GM21528 (cell line): Measurements from ENCODE around the gene ACY1.
"Not testable (repeated sequence)": the region's sequence is repeated elsewhere in the genome, so short reads cannot be mapped to it uniquely, and the experiment has no call there.

ENCODE experiments used
- ATAC-seq: cut with Tn5 transposase; IDR thresholded peaks from one replicate; pipeline ENCODE4 v1.9.1; 2021; ENCODE audit warnings: mild to moderate bottlenecking, moderate library complexity; ENCODE audit not compliant: unreplicated experiment, low FRiP score

ACY1 gene

GRCh38 chr3:52023101-52023770, 39.9 kb downstream of the ACY1 start:
- no peak for ATAC-seq

- ATAC-seq, result no peak
These were observed 40.8 kb downstream of the ACY1 start for GRCh38 chr3:52023860-52024764.

- ATAC-seq, result no peak
These were observed 41.6 kb downstream of the ACY1 start for GRCh38 chr3:52024765-52025452.

- ATAC-seq, result no peak
These were observed 42.1 kb downstream of the ACY1 start for GRCh38 chr3:52025453-52025852.

- no peak for ATAC-seq
These were observed 42.7 kb downstream of the ACY1 start for GRCh38 chr3:52026041-52026440.

- ATAC-seq, result no peak
These were observed 45.2 kb downstream of the ACY1 start for GRCh38 chr3:52028572-52028971.

- no peak for ATAC-seq
These were observed 45.7 kb downstream of the ACY1 start for GRCh38 chr3:52029053-52029452.

GRCh38 chr3:52029535-52029934, 46.2 kb downstream of the ACY1 start:
- no peak for ATAC-seq

- ATAC-seq, result no peak
These were observed 47.5 kb downstream of the ACY1 start for GRCh38 chr3:52030714-52031310.

GRCh38 chr3:52031896-52032295, 48.6 kb downstream of the ACY1 start:
- no peak for ATAC-seq

GRCh38 chr3:52032702-52033408, 49.5 kb downstream of the ACY1 start:
- no peak for ATAC-seq

GRCh38 chr3:52033748-52034147, 50.4 kb downstream of the ACY1 start:
- not testable (repeated sequence) for ATAC-seq

GRCh38 chr3:52034212-52034611, 50.9 kb downstream of the ACY1 start:
- no peak for ATAC-seq

- no peak for ATAC-seq
These were observed 51.3 kb downstream of the ACY1 start for GRCh38 chr3:52034651-52035050.

GRCh38 chr3:52036222-52036694, 52.9 kb downstream of the ACY1 start:
- ATAC-seq, result no peak

- ATAC-seq, result no peak
These were observed 53.5 kb downstream of the ACY1 start for GRCh38 chr3:52036829-52037228.

- ATAC-seq, result no peak
These were observed 54.0 kb downstream of the ACY1 start for GRCh38 chr3:52037291-52037690.

GRCh38 chr3:52038227-52038626, 54.9 kb downstream of the ACY1 start:
- ATAC-seq, result no peak
